GM19099 (cell line): ENCODE results near the gene DPEP2.

Experiments used
- POLR2A ChIP-seq: IDR thresholded peaks from 3 replicates; pipeline ENCODE4 v1.6.1; 2011; ENCODE audit warnings: low read depth; ENCODE audit not compliant: insufficient read length; ENCODE audit errors: extremely low read depth

Gene DPEP2

GRCh38 chr16:67951485-67951884 lies 47.8 kb downstream of the DPEP2 start:
- no peak for TF ChIP-seq POLR2A

- TF ChIP-seq POLR2A: no peak
Observed at GRCh38 chr16:67950335-67950843, 48.9 kb downstream of the DPEP2 start.

- no peak for TF ChIP-seq POLR2A
Observed at GRCh38 chr16:67949645-67950044, 49.6 kb downstream of the DPEP2 start.

GRCh38 chr16:67948015-67948414 lies 51.3 kb downstream of the DPEP2 start:
- no peak for TF ChIP-seq POLR2A

GRCh38 chr16:67946966-67947558 lies 52.2 kb downstream of the DPEP2 start:
- peak; percentile 26 for TF ChIP-seq POLR2A

- TF ChIP-seq POLR2A: no peak
Observed at GRCh38 chr16:67946128-67946569, 53.1 kb downstream of the DPEP2 start.

- no peak for TF ChIP-seq POLR2A
Observed at GRCh38 chr16:67945392-67945933, 53.8 kb downstream of the DPEP2 start.

- no peak for TF ChIP-seq POLR2A
Observed at GRCh38 chr16:67944690-67945391, 54.4 kb downstream of the DPEP2 start.

- TF ChIP-seq POLR2A: no peak
Observed at GRCh38 chr16:67943619-67944504, 55.4 kb downstream of the DPEP2 start, which contains the start of gene LCAT. Gene LCAT, minus strand, starts transcription at chr16:67944120. Its CDS starts 19 bp downstream, at chr16:67944101.

GRCh38 chr16:67943256-67943618 lies 56.0 kb downstream of the DPEP2 start:
- TF ChIP-seq POLR2A: no peak

- no peak for TF ChIP-seq POLR2A
Observed at GRCh38 chr16:67942510-67943255, 56.6 kb downstream of the DPEP2 start.

- no peak for TF ChIP-seq POLR2A
Observed at GRCh38 chr16:67942200-67942509, 57.1 kb downstream of the DPEP2 start.

- no peak for TF ChIP-seq POLR2A
Observed at GRCh38 chr16:67941469-67942199, 57.6 kb downstream of the DPEP2 start.
